ENCODE data around the gene MYOZ1.

Gene MYOZ1

GRCh38 chr10:73584737-73585136 is 56.5 kb downstream of the MYOZ1 start:
- peaks cover 0 to 18% (median 12%) of the 10 kb centered on the region in 5 donors for H3K4me1 ChIP-seq (ENCODE audit: control insufficient read depth in 5 of 5, insufficient read depth in 5 of 5, low read length in 5 of 5)
- H3K9ac ChIP-seq (ENCODE audit: low read length in 5 of 5), result no peak overlapping the region
- H3K9me3 ChIP-seq (ENCODE audit: control insufficient read depth in 5 of 5, low read length in 5 of 5), result no peaks in the 10 kb centered on the region
- no peak overlapping the region for H3K27ac ChIP-seq (ENCODE audit: low read depth, low read length)
- H3K36me3 ChIP-seq (ENCODE audit: control insufficient read depth in 5 of 5, insufficient read depth in 5 of 5, low read length in 5 of 5), result no peaks in the 10 kb centered on the region
- H3K4me3 ChIP-seq (ENCODE audit: low read depth in 1 of 5, low read length in 5 of 5), result no peak overlapping the region
- no peaks in the 10 kb centered on the region for H3K27me3 ChIP-seq (ENCODE audit: control insufficient read depth in 5 of 5, insufficient read depth in 4 of 5, low read length in 5 of 5)

- H3K9ac ChIP-seq (ENCODE audit: low read length in 5 of 5), result no peak overlapping the region
Observed at GRCh38 chr10:73581918-73582317, 59.4 kb downstream of the MYOZ1 start.

More at GRCh38 chr10:73581918-73582317, 59.4 kb downstream of the MYOZ1 start:
- no peak overlapping the region for H3K4me3 ChIP-seq (ENCODE audit: low read depth in 1 of 5, low read length in 5 of 5)
- H3K4me1 ChIP-seq (ENCODE audit: control insufficient read depth in 5 of 5, insufficient read depth in 5 of 5, low read length in 5 of 5), result peaks cover 0 to 28% (median 21%) of the 10 kb centered on the region in 5 donors
- H3K27me3 ChIP-seq (ENCODE audit: control insufficient read depth in 5 of 5, insufficient read depth in 4 of 5, low read length in 5 of 5), result no peaks in the 10 kb centered on the region
- H3K36me3 ChIP-seq (ENCODE audit: control insufficient read depth in 5 of 5, insufficient read depth in 5 of 5, low read length in 5 of 5), result no peaks in the 10 kb centered on the region
- no peaks in the 10 kb centered on the region for H3K9me3 ChIP-seq (ENCODE audit: control insufficient read depth in 5 of 5, low read length in 5 of 5)
- H3K27ac ChIP-seq (ENCODE audit: low read depth, low read length), result no peak overlapping the region
